ENCODE data around the gene AZGP1.
"Not testable (repeated sequence)": the region's sequence is repeated elsewhere in the genome, so short reads cannot be mapped to it uniquely, and the experiment has no call there.

Gene AZGP1

DNA sequence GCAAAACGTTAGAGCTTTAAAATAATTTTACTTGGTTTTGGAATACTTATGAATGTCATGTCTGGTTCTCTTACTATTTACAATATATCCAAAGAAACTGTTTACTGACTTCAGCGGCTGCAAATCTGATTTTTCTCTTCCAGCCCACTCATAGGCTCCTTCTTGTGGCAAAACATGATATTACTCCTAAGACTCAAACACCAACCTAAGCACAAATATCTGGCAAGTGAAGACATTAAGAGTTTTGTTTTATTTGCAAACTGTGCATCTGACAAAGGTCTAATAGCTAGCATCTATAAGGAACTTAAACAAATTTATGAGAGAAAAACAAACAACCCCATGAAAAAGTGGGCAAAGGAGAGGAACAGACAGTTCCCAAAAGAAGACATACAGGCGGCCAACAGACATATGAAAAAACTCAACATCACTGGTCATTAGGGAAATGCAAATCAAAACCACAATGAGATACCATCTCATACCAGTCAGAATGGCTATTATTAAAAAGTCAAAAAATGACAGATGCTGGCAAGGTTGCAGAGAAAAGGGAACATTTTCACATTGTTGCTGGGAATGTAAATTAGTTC is 26.1 kb downstream of the AZGP1 start:
- DNase-seq, result no peak

DNA sequence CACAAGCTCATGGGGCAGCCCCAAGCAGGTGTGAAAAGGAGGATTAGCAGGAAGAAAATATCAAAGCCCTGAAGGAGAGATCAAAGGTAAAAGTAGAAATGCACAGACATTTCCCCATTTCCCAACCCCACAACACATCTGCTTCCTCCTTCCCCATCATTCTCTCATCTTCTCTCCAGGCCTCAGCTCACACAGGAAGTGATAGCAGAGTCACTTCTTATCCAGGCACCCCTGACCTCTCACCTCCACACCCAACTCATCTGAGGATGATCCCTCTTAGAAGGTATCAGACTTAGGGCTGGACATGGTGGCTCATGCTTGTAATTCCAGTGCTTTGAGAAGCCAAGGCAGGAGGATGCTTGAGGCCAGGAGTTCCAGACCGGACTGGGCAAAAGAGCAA is 28.2 kb downstream of the AZGP1 start:
- no peak for DNase-seq

DNA sequence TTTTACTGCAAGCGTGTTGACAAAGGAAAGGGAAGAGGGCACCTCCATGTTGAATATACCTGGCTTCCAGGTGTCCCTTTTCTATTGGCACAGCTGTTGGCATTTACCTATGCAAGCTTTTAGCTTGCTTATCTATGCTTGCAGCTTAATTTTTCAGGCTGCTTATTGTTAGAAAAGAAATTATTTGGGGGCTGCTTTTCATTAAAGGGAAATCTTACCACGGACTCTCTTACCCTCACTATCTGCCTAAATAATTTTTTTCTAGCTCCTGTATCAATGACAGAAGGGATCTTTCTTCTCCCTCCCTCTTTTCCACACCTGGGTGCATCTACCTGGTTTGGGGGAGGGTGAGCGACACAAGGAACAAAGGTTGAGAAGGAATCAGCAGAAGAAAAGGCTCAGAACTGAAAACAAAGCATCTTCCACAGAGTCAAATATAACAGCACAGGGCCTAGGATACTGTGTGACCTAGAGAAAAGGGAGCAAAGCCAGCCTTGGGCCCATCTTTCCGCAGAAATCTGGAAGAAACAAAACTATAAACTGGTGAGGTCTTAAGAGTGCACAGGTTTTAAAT is 31.2 kb downstream of the AZGP1 start:
- no peak for DNase-seq

DNA sequence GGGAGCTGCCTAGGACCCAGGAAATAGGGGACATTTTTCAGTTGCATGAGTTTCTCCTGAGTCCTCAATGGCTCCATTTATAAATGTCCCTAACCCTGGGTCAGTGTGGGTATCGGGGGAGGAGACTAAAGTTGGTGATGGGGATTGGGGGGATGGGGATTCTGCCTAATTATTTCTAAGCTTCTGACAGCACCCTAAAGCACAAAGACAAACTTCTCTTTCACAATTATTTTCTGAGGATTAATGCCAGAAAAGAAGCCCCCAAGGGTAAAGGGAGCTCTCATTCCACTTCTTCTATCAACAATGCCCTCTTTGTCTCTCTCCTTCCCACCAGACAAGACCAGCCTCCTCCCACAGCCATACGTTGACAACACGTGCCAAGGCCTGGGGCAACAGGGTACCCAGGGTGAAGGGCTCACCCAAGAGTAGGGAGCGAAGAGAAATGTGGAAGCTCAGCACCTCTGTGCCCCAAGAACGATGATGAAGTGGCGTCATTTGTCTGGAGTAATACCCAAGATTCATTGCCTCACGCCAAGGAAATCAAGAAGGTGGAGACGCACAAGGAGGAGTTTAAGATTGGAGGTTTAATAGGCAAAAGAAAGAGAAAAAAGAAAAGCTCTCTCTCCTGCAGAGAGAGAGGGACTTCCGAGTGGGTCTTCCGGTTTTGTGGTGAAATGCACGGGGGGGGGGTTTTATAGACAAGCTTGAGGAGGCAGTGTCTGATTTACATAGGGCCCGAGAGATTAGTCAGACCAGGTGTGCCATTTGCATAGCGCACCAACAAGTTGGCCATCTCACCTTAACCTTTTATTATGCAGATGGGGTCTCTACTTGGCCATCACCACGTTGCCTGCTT is 32.0 kb downstream of the AZGP1 start:
- no peak for DNase-seq

DNA sequence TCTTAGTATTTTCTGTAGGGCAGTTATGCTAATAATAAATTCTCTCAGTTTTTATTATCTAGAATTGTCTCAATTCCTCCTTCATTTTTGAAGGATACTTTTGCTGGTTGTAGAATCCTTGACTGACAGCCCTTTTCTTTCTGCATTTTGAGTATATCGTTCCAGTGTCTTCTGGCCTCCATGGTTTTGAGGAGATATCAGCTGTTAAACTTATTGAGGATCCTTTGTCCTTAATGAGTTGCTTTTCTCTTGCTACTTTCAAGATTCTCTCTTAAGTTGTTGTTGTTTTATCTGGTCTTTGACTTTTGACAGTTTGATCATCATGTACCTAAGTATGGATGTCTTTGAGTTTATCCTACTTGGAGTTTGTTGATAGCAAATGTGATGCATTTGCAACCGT is 37.5 kb downstream of the AZGP1 start:
- DNase-seq, result no peak

DNA sequence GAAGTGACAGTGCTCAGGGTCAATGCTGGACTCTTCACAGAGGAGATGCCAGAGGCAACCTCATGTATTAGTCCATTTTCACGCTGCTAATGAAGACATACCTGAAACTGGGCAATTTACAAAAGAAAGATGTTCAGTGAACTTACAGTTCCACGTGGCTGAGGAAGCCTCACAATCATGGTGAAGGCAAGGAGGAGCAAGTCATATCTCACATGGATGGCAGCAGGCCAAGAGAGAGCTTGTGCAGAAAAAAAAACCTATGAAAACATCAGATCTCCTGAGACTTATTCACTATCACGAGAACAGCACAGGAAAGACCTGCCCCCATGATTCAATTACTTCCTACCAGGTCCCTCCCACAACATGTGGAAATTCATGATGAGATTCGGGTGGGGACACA is 40.8 kb downstream of the AZGP1 start:
- not testable (repeated sequence) for DNase-seq

DNA sequence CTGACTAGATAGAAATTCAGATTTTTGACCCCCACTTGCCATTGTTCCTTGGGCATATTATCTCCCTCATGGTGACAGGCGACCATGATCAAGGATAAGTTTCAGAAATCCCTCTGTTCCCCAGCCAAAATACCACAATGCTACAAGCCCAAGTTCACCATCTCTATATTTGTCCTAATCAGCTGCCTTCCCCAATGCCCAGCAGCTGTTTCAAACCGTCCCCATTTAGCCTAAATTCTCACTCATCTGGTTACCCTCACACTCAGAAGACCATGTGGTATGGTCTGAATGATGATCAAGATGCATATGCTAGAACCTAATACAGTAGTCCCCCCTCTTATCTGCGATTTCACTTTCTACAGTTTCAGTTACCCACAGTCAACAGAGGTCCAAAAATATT is 45.5 kb downstream of the AZGP1 start:
- DNase-seq, result no peak

DNA sequence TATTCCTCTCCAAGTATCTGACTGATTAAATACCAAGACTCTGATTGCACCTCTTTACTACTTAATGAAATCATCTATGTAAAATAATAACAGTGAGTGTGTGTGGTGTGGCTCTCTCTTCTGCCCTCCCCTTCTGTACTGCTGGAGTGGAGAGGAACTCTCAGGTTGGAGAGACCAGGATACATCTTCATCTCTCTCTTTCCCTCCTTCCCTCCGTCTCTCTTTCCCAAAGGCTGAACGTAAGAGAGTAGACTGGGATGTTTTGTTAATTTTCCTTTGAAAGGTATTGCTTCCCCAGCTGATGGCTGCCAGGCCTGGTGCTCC is 46.1 kb downstream of the AZGP1 start:
- DNase-seq, result no peak

DNA sequence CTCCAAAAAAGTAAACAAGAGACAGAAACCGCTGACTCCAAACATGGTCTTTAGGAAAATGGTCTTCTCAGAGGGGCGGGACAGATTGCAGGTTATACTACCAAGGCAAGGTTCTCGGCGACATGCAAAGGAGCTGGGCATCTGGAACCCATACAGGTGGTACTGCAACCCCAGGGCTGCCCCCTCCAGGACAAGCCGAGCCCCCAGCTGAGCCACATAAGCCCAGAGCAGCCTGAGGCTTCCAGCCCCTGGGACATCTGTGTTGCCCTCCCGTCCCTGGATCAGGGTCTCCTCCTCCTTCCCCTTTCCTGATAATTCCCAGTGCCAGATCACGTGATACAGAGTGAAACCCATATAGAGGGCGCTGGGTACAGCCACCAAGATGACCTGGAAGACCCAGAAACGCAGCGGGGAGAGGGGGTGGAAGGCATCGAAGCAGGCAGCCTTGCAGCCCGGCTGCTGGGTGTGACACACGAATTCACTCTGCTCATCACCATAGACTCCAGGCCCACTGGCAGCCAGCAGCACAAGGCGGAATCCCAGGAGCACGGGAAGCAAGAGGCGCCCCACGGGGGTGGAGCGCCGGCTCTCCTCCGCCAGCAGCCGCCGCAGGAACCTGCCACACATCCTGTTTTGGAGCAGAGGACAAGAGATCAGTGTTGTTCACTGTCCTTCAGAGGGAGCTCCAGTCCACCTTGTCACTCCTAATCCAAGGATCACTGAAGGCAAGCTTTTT is 46.7 kb downstream of the AZGP1 start, which contains the start of gene GJC3:
Gene GJC3, minus strand, starts transcription at position 627 of the 736 bp plus-strand sequence. Its CDS starts 0 bp downstream, at position 627.
- DNase-seq, result peak in 2 of 4 experiments; percentile 10 to 23

DNA sequence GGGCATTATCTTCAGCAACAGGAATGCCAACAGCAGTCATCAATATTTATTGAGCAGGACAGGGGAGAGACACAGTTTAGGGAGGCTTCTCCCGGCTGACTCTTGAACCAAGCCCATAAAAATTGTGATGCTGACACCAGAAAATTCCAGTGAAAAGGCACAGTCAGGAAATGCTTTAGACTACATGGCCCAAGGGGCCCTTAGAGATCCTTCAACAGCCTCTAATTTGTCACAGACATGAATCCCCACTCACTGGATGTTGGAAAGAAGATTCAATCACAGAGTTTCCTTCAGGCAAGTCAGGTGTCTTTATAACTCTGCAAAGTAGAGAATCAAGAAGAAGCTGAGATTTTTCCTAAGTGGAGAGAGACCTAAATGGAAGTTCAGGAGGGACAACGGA is 47.6 kb downstream of the AZGP1 start:
- no peak for DNase-seq

DNA sequence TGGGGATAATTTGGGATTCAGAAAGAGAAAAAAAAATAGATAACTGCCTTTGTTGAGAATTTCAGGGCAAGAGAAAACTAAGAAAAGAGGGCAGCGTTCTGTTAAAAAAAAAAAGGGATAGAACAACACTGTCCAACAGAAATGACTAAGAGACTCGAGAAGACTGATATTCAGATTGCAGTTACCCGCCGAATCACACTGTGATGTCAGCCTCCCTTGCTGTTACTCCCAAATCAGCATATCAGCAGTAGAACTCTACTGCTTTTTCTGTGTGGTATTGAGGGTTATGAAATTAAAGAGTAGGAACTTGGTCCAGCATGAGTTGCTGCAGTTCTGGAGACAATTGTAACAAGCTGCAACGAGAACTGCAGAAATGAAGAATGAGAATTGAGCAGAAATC is 48.3 kb downstream of the AZGP1 start:
- no peak for DNase-seq

DNA sequence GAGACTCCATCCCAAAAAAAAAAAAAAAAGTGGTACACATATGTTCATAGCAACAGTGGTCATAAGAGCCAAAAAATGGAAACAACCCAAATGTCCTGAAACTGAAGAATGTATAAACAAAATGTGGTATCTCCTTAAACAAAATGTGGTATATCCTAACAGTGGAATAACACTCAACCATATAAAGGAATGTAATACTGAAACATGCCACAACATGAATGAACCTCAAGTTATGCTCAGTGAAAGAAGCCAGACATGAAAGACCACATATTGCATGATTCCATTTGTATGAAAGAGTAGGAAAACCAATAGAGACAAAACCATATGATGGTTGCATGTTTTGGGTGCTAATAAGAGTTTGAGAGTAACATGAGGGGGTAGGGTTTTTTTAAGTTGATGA is 49.5 kb downstream of the AZGP1 start:
- DNase-seq, result no peak

DNA sequence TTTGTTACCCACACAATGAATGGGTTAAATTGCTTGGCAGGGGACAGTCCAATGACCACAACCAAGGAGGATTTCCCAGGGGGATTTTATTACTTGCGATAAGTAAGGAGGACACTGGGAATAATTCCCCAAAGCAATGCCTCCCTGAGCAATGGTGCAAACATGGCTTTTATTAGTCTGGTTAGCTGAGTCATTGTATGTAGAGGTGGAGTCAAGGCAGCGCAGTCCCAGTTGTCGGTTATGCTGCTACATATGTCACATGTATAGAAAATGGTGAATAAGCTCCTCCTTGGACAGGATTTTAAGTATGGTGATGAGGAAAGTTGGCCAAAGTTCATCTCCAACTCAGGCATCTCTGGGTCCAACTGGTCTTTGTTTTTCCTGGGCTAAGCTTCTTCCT is 52.6 kb downstream of the AZGP1 start:
- no peak for DNase-seq

DNA sequence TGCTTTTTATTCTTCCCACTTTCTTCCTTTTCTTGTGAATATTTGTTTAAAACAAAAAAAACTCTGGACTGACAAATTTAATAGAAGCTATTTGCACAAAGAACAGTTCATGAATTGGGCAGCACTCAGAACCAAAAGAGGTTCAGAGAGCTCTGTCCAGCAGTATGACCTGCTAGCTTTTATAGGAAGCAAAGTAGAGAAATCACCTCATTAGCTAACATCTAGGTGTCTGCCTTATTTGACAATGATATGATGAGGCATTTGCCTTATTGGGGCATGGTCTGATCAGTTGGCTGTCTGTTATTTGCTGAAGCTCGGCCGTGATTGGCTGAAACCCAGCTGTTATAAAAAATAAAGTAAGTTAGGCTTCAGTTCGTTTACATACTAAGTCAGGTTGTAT is 55.7 kb downstream of the AZGP1 start:
- DNase-seq, result no peak

DNA sequence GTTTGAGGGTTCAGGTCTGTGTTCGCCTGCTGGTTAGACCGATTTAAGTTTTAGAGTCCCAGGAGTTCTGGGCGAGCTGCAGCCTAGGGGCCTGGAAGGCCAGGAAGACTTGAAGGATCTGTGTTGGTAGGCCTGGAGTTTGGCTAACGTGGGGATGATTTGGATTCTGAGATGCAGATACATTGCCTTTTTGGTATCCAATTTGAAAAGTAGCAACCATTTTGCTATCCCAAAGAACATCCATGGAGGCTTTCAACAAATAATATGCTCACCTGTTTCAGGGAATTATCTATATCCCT is 56.1 kb downstream of the AZGP1 start:
- no peak for DNase-seq

DNA sequence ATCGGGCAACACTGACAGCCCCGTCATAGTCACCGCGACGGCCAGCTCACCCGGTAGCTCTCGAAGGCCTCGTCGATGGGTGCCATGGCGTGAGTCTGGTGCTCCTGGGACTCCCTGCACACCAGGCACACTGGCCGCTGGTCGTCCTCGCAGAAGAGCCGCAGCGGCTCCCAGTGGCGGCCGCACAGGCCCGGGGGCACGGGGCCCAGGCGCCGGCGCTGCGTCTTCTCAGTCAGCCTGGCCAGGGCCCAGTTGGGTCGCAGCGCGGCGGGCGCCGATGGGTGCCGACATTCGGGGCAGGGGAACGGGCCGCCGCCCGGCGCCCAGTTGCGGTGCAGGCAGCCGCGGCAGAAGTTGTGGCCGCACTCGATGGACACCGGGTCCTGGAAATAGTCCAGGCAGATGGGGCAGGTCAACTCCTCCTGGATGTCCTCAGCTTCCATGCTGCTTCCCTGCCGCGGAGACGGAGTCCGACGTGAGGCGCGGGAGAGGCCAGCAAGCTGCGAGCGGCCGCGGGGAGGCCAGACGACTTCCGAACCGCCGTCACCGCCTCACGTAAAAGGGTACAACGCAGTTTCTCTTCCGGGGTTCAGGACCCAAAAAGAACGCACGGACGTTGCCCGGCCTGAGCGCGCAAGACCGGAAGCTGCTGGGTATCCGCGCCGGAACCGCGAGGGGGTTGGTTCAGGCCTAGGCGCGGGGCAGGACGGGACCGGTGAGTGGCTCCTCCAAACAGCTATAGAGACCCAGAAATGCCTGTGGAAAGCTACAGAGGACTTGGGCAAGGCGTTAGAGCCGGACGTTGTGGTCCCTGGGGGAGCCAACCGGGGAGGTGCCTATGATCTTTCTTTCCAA is 56.6 kb downstream of the AZGP1 start, which contains the start of gene TRIM4:
Gene TRIM4, minus strand, starts transcription at position 572 of the 855 bp plus-strand sequence. Its CDS starts 129 bp downstream, at position 443.
- DNase-seq, result peak; percentile 66 to 84 (median 76)
